Measurements from ENCODE around the gene CYB5R3.

CYB5R3 gene

DNA sequence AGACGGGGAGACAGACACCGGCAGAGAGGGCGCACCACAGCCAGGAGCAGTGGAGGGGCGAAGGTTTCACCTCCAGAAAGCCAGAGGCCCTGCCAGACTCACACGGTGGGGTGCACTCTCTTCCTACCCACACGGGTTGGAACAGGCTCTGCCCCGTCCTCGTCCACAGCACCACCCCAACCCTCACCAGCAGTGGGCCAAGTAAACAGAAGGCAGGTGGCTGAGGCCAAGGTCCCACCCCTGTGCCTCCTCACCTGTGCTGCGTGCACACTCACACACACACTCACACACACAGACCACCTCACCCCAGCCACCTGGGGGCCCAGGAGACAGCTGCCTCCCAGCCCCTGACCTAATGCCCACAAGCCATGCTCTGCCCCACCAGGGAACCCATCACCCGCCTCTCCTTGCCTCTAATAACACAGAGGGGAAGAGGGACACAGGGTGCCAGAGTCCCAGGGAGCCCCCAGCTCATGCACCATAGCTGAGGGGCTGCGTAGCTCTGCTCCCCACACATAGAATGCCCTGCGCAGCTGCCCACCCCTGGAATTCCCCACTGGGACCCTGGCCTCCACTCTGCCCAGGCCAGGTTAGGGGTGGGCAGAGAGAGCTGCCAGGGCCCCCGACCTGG, 3.1 kb downstream of the CYB5R3 start:
- DNase-seq (ENCODE audit: low read depth in 2 of 2), result no peak

DNA sequence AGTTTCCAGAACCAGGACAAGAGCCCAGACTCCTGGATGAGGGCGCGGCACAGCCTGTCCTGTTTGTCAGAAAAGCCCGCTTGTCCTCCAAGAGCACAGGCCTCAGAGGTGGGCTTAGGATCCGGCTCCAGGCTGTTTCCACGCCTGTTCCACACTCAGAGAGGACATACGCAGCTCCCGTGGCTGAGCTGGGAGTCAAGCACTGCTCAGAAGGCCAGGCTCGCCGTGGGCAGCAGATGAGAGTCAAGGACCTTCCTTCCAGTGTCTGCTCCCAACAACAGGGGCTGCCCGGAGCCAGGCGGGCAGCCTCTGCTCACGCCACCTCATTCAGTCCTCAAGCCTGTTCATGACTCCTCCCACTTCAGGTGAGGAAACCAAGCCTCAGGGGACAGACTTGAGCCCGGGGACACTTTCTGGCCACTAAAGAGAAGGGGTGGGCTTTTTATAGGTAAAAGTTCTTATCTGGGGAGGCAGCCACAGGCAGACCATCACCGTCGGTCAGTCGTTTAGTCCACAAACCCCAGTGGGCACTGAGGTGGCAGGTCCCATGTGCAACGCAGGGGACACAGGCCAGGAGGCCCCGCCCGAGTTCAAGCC, 3.8 kb downstream of the CYB5R3 start:
- DNase-seq (ENCODE audit: low read depth in 2 of 2), result no peak

DNA sequence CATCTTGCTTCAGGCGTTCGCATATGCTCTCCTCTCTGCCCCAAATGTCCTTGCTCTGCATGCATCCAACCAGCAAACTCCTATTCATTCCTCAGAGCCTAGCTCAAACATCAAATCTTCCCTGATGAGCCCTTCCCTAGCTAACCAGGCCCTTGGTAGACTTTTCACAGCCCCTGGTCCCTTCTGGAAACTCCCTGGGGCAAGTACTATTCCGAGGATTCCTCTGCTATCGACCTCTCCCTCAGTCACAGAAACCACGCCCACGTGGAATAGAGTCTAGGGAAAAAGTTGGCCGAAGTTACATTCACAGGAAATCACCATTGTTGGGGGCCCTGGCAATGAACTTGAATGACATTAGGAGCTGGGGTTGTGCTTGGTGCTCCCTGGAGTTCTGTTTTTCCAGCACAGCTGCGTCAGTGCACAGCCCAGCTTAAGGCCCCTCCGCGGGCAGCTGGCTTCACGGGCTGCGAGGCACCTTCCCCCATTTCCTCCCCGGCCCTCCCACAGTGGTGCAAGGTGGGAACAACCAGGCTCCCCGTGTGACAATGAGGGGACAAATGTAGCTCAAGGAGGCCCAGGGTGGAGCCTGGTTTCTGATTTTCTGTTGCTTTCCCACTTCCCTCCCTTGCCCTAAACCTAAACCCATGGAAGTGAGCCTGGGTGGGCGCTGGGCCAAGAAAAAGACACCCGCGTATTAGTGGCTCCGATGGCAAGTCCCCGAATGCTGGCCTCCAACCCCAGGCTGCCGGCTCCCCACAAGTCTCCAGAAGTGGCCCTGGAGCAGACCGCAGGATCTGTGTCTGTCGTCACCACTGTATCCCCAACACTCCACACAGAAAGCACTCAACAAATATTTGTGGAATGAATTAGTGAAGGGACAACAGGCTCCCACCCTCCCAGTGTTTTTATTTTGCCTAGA, 4.5 kb downstream of the CYB5R3 start:
- no peak for DNase-seq (ENCODE audit: low read depth in 2 of 2)

DNA sequence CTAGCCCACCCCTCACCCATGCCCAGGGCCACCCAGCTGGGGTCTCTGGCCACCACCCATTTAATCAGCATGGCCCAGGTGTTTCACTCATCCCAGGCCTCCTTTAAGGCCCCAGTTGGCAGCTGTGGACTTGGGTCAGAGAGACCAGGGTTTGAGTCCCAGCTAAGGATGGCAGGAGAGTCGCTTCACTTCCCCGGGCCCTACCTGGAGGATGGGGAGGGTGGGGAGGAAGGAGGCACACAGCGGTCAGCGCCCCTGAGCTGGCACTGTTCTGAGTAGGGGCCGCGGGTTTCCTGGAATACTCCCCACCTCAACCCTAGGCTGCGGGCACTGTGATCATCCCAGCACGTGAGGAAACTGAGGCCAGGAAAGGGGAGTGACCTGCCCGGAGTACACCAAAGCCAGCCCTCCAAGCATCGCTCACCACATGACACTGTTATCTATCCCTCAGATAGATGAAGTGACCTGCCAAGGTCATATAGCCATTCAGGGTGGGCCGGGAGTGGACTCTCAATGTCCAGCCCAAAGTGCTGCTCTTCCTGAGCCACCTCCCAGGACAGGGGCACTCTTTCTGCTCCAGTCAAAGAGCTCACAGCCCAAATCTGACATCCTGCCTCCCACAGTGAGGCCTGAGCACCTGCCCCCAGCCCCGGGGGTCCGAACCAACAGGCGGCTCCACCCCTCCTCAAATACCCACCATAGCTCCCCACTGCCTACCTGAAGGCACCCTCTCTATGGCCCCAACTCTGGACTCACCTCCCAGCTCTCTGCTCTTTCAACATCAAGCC, 5.4 kb downstream of the CYB5R3 start:
- DNase-seq (ENCODE audit: low read depth in 2 of 2), result no peak

DNA sequence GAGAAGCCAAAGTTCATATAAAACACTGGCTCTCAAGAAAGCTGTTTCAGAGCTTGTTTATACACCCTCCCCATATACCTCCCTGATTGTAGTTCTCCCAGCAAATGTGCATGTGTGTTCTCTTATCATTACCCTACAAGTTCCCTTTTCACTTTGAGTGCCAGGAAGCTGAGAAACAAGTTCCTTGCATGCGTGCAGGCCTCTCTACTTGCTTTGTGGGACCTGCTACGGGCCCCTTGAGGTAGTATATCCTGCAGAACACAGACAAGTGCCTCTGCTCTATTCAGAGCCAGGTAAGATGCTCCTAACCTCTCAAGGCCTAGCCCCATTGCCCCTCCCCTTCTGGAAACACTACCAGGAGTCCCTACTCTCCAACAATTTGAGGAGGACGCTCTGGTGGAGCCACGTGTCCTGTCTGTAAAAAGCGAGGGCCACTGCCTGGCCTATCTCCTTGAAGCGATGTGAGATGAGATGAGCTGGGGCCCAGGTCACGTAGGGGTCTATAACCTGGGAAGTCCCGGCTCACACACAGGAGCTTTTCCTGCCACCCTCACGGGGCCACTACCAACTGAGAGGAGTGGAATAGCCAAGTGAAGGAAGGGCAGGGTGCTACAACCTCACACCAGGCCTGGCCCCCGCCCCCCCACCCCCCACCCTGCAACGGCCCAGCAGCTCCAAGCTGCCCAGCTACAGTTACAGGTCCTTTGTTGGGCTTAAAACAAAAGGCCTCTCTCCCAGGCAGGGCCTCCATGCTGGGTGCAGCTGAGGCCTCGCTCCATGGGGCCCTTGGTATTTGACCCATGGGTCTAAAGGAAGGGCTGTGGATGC, 6.2 kb downstream of the CYB5R3 start:
- no peak for DNase-seq (ENCODE audit: low read depth in 2 of 2)

DNA sequence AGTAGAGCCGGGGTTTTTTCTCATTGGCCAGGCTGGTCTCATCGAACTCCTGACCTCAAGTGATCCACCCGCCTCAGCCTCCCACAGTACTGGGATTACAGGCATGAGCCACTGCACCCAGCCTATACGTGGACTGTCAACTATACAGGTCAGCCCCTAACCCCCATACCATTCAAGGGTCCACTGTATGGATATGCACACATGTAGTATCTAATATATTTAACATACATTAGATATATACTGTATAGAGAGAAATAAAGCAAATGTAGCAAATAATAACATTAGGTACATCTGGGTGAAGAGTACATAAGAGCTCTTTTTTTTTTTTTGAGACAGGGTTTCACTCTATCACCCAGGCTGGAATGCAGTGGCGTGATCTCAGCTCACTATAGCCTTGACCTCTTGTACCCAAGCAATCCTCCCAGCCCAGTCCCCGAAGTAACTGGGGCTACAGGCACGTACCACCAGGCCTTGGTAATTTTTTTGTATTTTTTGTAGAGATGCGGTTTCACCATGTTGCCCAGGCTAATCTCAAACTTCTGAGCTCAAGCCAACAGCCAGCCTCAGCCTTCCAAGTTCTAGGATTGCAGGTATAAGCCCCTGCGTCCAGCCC, 7.3 kb downstream of the CYB5R3 start:
- DNase-seq (ENCODE audit: low read depth in 2 of 2), result no peak

DNA sequence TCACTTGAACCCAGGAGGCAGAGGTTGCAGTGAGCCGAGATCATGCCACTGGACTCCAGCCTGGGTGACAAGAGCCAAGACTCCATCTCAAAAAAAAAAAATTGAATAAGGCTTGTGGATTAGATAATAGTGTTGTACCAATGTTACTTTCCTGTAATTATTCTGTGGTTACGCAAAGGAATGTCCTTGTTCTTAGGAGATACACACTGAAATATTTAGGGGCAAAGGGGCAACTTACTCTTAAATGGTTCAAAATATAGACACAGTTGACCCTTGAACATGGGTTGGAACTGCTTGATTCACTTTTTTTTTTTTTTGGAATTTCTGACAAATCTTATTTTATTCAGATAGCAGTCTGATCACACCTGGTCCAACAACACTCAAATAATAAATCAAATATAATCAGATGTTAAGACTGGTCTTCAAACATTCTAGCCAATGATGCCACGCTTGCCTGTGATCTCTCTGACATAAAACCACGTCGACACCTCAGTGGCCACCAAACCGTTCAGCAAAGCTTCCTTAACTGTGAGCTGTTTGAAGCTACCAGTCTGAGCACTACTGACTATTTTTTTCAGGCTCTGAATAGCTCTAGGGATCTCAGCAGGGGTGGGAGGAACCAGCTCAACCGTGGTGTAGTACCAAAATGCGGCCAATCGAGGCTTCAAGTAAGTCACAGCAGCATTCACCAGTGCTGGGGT, 9.5 kb downstream of the CYB5R3 start:
- no peak for DNase-seq (ENCODE audit: low read depth in 2 of 2)

DNA sequence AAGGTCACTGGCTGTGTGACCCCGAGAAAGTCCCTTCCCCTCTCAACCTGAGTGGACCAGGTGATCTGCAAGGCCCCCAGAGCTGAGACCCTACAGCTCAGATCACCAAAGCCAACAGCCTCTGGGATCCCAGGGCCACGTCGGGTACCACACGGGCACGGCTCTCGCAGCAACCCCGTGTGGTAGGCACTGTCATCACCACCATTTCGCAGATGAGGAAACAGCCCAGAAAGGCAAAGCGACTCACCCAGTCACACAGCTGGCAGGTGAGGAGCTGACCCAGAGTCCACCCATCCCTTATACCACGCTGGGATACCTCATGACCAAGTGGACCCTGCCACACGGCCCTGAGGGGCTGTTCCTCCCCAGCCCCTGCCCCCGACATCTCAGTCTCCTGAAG, 11.6 kb downstream of the CYB5R3 start:
- DNase-seq (ENCODE audit: low read depth in 2 of 2), result no peak

DNA sequence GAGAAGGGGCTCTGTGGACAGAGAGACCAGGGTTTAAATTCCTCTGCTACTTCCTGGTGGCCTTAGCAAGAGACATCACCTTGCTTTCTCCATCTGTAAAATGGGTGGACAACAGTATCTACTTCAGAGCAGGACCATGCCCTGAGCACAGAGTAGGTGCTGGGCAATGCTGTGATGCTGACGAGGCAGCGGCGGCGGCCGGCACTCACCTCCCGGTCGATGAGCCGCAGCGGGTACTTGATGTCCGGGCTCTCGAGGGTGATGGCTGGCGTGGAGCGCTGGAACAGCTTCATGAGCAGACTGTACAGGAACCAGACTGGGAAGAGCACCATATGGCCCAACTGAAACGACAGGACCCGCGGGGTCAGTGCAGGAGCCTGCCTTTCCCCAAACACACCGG, 12.7 kb downstream of the CYB5R3 start:
- no peak for DNase-seq (ENCODE audit: low read depth in 2 of 2)

DNA sequence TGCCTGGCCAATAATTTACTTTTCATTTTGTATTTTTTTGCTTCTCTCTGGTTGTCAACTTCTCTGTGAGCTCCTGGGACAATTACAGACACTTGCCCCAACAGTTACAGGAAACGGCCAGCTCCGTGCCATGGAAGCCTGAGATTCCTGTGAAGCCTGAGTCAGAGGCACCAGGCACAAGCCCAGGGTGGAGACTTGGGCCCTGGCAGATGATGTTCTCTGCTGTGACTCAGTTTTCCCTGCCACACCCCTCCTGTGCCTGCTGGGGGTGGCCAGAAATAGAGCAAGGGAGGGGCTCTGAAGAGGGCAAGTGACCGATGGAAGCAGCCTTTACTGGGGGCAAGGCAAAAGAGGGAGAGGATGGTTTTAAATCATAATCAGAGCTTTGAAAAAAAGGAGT, 13.7 kb downstream of the CYB5R3 start:
- no peak for DNase-seq (ENCODE audit: low read depth in 2 of 2)

DNA sequence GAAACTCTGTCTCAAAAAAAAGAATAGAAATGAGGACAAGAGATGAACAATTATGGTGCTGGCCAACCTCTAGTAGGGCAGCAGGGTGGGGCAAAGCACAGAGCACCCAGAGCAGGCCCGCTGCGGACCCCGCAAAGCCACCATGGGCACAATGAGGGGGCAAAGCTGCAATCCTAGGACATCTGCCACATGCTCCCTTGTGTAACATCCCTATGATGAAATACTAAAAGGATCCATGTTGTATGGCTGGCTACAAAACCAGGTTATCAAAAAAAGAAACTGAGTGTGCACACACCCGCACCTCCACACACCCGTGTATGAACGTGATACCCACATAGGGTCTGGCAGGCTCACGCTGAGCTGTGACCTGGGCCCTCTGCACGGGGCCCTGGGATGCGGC, 16.2 kb downstream of the CYB5R3 start:
- no peak for DNase-seq (ENCODE audit: low read depth in 2 of 2)

DNA sequence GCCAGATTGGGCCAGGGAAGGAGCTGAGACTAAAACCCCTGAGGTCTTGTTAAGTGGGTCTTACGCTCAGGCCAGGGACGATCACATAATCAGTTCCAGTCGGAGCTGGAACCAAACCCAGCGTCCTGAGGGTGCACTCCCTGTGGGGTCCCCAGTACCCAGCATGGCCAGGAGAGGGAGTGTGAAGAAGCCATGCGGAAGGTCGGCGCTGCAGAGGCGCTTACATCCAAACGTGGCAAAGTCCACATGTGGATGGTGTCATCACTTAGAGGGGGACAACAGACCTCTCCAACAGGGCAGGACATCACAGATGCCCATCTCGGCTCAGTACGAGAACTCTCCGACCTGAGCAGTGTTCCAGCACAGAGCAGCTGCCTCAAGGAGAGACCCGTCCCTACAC, 17.1 kb downstream of the CYB5R3 start:
- no peak for DNase-seq (ENCODE audit: low read depth in 2 of 2)

DNA sequence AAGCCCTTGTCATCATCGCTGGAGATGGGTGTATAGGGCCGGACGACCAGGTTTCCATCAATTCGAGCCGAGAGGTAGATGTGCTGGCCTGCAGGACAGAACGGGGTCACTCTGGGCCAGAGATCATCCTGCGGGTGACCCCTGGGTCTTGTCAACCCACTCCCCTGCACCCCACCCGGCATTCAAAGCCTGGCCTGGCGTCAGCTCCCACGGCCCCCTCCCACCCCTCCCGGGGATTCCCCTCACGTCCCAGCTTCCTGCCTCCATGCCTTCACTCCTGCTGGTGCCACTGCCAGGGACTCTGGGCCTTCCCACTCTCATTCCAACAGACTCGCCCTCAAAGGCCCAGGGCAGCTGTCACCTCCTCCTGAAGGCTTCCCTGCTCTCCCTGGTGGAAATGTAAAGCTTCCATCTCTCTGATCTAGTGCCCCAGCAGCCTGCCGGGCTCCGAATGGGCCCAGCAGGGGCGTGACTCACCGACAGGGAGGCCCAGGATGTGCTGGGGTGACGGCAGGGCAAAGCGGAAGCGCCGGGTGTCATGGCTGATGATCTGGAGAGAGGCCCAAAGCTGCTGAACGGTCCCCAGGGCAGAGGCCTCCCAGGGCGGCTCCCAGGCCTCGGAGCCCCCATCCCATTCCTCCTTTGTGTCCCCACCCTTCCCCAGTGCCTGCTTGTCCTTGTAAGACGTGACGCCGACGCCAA, 18.1 kb downstream of the CYB5R3 start:
- no peak for DNase-seq (ENCODE audit: low read depth in 2 of 2)

DNA sequence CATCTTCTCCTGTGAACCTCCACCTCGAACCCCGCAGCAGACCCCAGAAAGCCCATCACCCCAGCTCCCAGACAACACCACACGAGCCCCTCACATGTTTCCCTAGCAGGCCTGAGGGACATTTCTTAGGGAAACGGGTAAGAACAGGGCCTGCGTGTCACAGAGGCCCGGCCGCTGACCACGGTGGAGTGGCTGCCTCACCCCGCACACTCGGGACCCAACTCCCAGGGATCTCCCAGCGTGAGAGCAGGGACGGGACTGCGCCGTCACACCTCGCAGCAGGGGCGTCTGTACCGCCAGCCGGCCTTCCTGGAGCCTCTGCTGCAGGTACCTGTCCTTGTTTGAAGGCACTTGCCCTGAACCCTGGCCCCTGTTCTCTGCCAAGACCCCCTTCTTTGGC, 19.0 kb downstream of the CYB5R3 start:
- DNase-seq (ENCODE audit: low read depth in 2 of 2), result no peak

DNA sequence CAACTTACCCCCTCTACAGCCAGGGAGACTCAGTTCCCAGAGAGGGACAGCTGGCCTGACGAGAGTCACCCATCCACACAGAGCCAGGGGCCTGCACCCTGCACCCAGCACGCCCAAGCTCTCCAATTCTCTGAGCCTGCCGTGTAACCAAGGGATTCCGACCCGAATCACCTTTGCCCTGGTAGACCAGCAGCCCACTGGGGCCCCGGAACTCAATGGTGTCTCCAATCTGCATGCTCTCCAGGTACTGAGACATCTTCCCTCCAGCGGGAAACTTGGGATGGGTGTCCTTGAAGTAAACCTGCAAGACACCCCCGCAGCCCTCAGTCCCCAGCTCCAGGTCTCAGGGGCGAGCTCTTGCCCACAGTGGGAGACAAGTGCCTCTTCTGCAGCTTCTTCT, 21.2 kb downstream of the CYB5R3 start:
- no peak for DNase-seq (ENCODE audit: low read depth in 2 of 2)

DNA sequence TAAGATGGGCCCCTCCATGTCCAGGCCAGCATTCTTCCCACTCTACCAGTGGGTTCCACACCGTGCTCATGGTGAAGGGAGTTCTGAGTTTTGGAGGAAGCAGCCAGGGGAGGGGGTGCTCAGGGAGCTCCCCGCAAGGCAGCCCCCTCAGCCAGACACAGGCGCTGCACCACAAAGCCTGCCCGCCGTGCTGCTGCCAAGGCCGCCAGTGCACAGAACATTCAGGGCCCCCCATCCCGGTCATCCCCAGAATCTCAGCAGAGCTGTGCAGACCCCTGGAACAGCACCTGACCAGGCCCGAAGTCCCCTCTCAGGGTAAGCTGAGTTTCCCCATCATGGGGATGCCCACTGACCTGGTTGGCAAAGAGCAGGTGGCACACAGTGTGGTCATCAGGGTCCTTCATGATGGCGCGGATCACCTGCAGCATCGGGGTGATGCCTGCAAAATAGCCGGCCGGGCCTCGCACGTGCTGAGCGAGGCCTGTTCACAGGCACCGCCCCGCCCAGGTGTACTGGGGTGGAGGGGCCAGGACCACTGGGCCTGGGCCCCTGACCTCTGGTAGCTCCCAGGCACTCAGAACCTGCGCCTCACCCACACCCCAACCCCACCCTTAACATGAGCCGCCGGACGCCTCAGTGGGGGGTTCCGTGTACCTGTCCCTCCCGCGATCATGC, 22.1 kb downstream of the CYB5R3 start:
- no peak for DNase-seq (ENCODE audit: low read depth in 2 of 2)

DNA sequence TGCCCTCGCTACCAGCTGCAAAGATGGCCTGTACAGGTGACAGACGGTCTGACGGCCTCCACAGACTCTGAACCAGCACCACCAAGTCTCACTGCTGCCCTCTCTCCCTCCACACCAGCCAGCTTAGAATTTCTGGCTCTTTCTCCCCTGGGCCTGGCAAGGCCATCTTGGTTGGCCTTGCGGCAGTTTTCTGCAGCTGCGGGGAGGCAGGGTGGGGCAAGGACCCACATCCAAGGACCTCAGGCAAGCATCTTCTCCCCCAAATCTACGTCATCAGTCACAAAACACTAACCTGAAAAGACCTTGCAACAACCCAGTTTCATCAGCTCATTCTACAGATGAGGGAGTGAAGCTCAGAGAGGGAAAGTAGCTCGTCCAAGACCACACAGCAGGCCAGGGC, 22.8 kb downstream of the CYB5R3 start:
- DNase-seq (ENCODE audit: low read depth in 2 of 2), result no peak

DNA sequence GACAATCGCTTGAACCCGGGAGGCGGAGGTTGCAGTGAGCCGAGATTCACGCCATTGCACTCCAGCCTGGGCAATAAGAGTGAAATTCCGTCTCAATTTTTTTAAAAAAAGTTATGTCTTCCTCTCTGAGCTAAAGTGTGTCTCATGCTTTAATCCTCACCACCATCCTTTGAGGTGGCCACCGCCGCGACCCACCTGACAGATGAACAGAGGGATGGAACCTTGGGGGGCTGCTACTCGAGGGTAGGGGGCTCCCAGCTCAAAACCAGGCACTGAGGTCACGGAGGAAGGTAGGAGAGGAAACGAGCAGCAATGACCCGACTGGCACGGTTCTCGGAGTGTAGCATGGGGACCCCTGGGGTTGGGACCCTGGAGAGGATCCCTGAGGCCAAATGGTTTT, 23.8 kb downstream of the CYB5R3 start:
- DNase-seq (ENCODE audit: low read depth in 2 of 2), result no peak

DNA sequence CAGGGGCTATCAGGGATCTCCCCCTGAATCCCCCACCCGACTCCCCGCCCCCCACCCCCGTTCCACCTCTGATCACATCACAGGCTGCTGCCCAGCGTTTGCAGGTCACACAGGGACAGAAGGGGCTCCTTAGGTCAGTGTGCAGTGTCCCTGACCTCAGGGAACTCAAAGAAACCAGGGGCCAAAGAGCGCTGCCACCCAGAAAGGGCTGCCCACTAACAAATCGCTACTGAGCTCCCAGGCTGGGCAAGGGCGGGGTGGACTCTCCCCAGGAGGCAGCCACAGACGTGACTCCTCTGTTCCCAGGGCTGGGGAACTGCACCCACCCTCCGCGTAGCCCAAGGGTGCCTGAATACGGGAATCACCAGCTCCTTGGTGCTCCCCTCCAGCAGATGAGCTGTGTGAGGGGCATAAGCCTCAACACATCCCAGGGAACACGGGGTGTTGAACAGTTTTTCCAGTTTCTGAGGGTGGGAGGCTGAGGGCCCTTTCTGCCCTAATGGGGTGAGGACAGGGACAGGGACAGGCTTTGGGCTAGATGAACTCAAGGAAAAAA, 24.6 kb downstream of the CYB5R3 start:
- no peak for DNase-seq (ENCODE audit: low read depth in 2 of 2)

Data from fibroblast of skin of left biceps (primary cell).